Glutamatergic neuron (in vitro differentiated cells): ENCODE measurements around the gene GCLC. TPM values are rescaled to one million over a fixed set of nuclear protein-coding genes. Genes with fewer than 3 reads are reported as not detected.
"Not testable (repeated sequence)": the region's sequence is repeated elsewhere in the genome, so short reads cannot be mapped to it uniquely, and the experiment has no call there.

ENCODE experiments used
- DNase-seq: peaks from one replicate; pipeline ENCODE4 v3.0.0; 2022
- H3K27ac Mint-ChIP-seq: one replicate; pipeline ENCODE4 v1.8.0; 2020; ENCODE audit warnings: mild to moderate bottlenecking, mixed read lengths, inconsistent platforms; ENCODE audit not compliant: unreplicated experiment
- H3K27me3 Mint-ChIP-seq: one replicate; pipeline ENCODE4 v1.8.0; 2020; ENCODE audit warnings: mild to moderate bottlenecking, moderate library complexity, mixed read lengths, inconsistent platforms; ENCODE audit not compliant: unreplicated experiment
- H3K36me3 Mint-ChIP-seq: one replicate; pipeline ENCODE4 v1.8.0; 2020; ENCODE audit warnings: mild to moderate bottlenecking, mixed read lengths, inconsistent platforms; ENCODE audit not compliant: unreplicated experiment
- H3K4me1 Mint-ChIP-seq: one replicate; pipeline ENCODE4 v1.8.0; 2020; ENCODE audit warnings: mild to moderate bottlenecking, low read depth, mixed read lengths, inconsistent platforms; ENCODE audit not compliant: unreplicated experiment
- H3K4me3 Mint-ChIP-seq: one replicate; pipeline ENCODE4 v1.8.0; 2020; ENCODE audit warnings: mild to moderate bottlenecking, mixed read lengths, inconsistent platforms; ENCODE audit not compliant: unreplicated experiment
- H3K9me3 Mint-ChIP-seq: one replicate; pipeline ENCODE4 v1.8.0; 2020; ENCODE audit warnings: mild to moderate bottlenecking, moderate library complexity, mixed read lengths, inconsistent platforms; ENCODE audit not compliant: unreplicated experiment
- CTCF ChIP-seq: fragments of 200-600 bp; sonication (generic); IDR thresholded peaks from one replicate; pipeline ENCODE4 v1.5.0; 2021; ENCODE audit not compliant: partially characterized antibody, unreplicated experiment
- total RNA-seq: library from RNA; stranded (reverse); fragmentation: NEBNext Ultra II Directional; extraction: Animal tissue kit (Norgen Biotek cat#: 25700); gene quantifications from one replicate; pipeline ENCODE4 v1.2.1, GENCODE V29; 2021; ENCODE audit not compliant: unreplicated experiment

GCLC gene
- total RNA-seq, 1 donor from 2014 or later: 29.1 TPM

- no peaks in the 10 kb centered on the region for H3K27me3 Mint-ChIP-seq
- DNase-seq: no peak
- no peak overlapping the region for H3K27ac Mint-ChIP-seq
- no peaks in the 10 kb centered on the region for H3K36me3 Mint-ChIP-seq
- no peak for TF ChIP-seq CTCF
- no peaks in the 10 kb centered on the region for H3K4me1 Mint-ChIP-seq
- H3K9me3 Mint-ChIP-seq: no peaks in the 10 kb centered on the region
- H3K4me3 Mint-ChIP-seq: no peak overlapping the region
Measured at GRCh38 chr6:53481323-53481722, 63.6 kb downstream of the GCLC start.

GRCh38 chr6:53480774-53481173 lies 64.1 kb downstream of the GCLC start:
- H3K9me3 Mint-ChIP-seq, H3K4me1 Mint-ChIP-seq: not testable (repeated sequence)

GRCh38 chr6:53479871-53480270 lies 65.0 kb downstream of the GCLC start:
- TF ChIP-seq CTCF: no peak
- Mint-ChIP-seq H3K4me1 (no peaks in the 10 kb centered on the region), H3K36me3 (no peaks in the 10 kb centered on the region), H3K9me3 (no peaks in the 10 kb centered on the region), H3K27ac (no peak overlapping the region), H3K4me3 (no peak overlapping the region), H3K27me3 (no peaks in the 10 kb centered on the region)
- no peak for DNase-seq

More at GRCh38 chr6:53480774-53481173, 64.1 kb downstream of the GCLC start:
- not testable (repeated sequence) for H3K36me3 Mint-ChIP-seq, DNase-seq, H3K4me3 Mint-ChIP-seq, H3K27ac Mint-ChIP-seq, H3K27me3 Mint-ChIP-seq

- Mint-ChIP-seq H3K4me1 (no peaks in the 10 kb centered on the region), H3K9me3 (no peaks in the 10 kb centered on the region), H3K27ac (no peak overlapping the region), H3K27me3 (no peaks in the 10 kb centered on the region), H3K4me3 (no peak overlapping the region), H3K36me3 (no peaks in the 10 kb centered on the region)
- TF ChIP-seq CTCF: no peak
- no peak for DNase-seq
Measured at GRCh38 chr6:53476964-53477363, 67.9 kb downstream of the GCLC start.

GRCh38 chr6:53474010-53474409 lies 70.9 kb downstream of the GCLC start:
- H3K4me1 Mint-ChIP-seq: no peaks in the 10 kb centered on the region

More at GRCh38 chr6:53474010-53474409, 70.9 kb downstream of the GCLC start:
- Mint-ChIP-seq H3K4me3 (no peak overlapping the region), H3K36me3 (no peaks in the 10 kb centered on the region), H3K9me3 (no peaks in the 10 kb centered on the region), H3K27ac (no peak overlapping the region), H3K27me3 (no peaks in the 10 kb centered on the region)
- TF ChIP-seq CTCF: no peak
- DNase-seq: no peak
